ENCODE measurements around the gene CROCC.

DNA sequence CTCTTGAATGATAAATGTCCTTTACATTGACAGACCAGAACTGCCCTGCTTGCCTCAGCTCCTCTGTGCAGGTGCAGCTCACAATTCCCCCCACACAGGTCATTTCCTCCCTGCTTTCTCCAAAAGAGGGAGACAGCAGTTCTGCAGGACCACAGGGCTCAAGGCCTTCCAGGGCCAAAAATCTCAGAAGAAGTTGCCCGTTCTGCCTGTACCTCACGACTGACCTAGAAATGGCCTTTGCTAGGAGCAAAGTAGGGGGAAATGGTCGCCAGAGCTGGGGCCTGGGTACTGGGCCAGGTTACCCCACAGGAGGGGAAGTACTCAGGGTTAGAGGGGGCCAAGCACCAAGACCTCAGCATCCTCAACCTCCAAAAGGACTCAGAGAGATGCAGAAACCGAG is 14.9 kb upstream of the CROCC start:
- TF ChIP-seq, protein P1, sequence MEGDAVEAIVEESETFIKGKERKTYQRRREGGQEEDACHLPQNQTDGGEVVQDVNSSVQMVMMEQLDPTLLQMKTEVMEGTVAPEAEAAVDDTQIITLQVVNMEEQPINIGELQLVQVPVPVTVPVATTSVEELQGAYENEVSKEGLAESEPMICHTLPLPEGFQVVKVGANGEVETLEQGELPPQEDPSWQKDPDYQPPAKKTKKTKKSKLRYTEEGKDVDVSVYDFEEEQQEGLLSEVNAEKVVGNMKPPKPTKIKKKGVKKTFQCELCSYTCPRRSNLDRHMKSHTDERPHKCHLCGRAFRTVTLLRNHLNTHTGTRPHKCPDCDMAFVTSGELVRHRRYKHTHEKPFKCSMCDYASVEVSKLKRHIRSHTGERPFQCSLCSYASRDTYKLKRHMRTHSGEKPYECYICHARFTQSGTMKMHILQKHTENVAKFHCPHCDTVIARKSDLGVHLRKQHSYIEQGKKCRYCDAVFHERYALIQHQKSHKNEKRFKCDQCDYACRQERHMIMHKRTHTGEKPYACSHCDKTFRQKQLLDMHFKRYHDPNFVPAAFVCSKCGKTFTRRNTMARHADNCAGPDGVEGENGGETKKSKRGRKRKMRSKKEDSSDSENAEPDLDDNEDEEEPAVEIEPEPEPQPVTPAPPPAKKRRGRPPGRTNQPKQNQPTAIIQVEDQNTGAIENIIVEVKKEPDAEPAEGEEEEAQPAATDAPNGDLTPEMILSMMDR (IDR thresholded peaks at IDR 0.05; ENCODE audit: low read length), result no peak
- TF ChIP-seq EZH2 (optimal IDR thresholded peaks at IDR 0.05; ENCODE audit: low read depth, low read length) (no peak), EZH2phosphoT487 (IDR thresholded peaks at IDR 0.05; ENCODE audit: low read length) (no peak)

All from MM.1S (cell line).